ENCODE measurements around the gene AGXT.
A peak's percentile ranks its signal among the peaks of the same experiment; 100 is the strongest.
"Not testable (repeated sequence)": the region's sequence is repeated elsewhere in the genome, so short reads cannot be mapped to it uniquely, and the experiment has no call there.

AGXT gene

DNA sequence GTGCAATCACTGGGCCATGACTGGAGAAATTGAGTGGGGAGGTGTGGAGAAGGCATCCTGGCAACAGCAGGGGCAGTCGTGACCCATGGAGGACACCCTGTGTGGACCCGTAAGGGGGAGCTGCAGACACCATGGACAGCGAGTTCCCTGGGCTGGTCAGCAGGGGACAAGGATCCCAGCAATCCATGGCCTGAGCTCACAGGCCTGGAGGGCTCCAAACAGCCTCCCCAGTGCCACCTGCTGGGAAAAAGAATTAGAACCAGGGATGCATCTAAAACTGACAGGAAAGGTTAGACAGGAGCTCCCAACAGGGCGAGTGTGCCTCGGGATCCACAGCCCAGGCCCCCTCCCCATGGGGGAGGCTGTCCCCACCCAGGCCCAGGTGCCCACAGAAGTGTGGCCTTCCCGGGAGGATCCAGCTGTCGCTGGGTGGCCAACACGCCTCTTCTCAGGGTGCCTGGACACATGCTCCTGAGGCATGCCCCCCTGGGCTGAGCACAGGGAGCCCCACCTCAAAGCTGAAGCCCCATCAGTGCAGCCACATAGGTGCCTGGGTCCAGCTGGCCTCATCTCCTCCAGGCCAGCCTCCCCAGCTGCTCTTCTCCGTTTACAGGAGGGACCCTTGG lies 28.1 kb upstream of the AGXT start:
- peak; percentile 28 for DNase-seq

DNA sequence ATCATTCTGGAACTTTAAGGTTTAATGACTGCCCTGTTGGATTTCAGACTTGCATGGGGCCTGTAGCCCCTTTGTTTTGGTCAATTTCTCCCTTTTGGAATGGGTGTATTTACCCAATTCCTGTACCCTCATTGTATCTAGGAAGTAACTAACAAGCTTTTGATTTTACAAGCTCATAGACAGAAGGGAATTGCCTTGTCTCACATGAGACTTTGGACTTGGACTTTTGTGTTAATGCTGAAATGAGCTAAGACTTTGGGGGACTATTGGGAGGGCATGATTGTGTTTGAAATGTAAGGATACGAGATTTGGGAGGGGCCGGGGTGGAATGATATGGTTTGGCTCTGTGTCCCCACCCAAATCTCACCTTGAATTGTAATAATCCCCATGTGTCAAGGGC lies 22.3 kb upstream of the AGXT start:
- DNase-seq, result not testable (repeated sequence)

DNA sequence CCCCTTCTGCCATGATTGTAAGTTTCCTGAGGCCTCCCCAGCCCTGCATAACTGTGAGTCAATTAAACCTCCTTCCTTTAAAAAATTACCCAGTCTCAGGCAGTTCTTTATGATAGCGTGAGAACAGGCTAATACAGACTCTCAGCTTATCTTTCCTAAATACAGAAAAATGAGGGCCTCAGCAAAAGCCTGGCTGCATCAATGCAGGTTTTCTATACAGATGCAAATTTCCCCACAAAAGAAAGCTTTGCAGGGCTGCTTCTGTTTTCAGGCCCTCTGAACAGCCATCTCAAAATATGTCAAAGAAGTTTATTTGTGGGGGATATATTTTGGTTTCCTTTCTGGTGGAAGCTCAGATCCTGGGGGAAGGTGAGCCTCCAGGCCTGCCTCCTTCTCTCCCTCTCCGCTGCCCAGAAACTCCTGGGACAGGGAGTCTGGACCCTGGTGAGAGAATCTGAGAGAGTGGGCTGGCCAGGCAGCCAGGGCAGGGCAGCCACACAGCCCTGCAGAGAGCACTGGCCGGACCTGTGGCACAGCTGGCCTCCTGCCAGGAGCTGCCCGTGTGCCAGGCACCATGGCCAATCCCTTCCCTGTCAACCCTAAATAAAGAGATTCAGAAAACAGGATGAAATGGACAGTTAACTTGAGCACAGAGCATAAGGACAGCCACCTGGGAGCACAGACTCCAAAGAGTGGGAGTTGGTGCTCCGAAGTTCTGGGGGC lies 21.6 kb upstream of the AGXT start:
- DNase-seq, result no peak

DNA sequence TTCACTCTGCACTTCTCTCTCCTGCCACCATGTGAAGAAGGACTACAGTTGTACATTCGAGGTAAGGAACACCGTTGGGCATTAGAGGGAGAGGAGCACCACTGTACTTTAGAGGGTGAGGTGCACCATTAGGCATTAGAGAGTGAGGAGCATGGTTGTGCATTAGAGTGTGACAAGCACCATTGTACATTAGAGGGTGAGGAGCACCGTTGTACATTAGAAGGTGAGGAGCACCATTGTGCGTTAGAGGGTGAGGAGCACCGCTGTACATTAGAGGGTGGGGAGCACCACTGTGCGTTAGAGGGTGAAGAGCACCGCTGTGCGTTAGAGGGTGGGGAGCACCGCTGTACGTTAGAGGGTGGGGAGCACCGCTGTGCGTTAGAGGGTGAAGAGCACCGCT lies 20.8 kb upstream of the AGXT start:
- no peak for DNase-seq

DNA sequence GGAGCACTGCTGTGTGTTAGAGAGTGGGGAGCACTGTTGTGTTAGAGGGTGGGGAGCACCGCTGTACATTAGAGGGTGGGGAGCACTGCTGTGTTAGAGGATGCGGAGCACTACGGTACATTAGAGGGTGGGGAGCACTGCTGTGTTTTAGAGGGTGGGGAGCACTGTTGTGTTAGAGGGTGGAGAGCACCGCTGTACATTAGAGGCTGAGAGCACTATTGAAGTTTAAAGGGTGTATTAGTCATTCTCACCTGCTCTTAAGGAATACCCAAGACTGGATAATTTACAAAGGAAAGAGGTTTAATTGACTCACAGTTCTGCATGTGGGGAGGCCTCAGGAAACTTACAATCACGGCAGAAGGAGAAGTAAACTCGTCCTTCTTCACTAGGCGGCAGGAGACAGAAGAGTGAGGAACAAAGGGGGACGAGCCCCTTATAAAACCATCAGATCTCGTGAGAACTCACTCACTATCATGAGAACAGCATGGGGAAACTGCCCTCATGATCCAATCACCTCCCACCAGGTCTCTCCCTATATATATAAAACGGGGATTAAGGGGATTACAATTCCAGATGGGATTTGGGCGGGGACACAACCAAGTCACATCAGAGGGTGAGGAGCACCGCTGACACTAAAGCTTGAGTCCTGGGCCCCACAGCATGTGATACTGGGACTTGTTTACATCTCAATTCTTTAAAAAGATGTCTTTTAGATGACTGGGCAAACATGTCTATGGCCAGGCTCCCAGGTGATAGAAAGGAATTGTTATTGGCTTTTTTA lies 19.5 kb upstream of the AGXT start:
- no peak for DNase-seq

DNA sequence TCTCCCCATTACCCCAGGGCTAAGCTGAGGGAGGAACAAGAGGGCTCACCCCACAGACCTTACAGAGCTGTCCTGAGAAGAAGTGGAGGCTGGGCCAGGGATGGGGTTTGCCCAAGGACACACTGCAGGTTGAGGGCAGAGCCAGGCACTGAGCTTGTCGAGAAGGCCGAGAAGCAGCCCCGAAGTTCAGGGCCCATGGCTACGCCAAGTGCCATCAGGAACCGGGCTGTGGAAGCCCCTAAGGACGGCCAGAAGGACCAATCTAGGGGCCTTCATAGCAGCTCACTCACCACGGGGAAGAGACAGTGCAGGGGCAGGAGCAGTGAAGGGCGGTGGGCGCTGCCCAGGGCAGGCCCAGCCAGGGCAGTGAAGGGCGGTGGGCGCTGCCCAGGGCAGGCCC lies 18.6 kb upstream of the AGXT start:
- DNase-seq, result no peak

DNA sequence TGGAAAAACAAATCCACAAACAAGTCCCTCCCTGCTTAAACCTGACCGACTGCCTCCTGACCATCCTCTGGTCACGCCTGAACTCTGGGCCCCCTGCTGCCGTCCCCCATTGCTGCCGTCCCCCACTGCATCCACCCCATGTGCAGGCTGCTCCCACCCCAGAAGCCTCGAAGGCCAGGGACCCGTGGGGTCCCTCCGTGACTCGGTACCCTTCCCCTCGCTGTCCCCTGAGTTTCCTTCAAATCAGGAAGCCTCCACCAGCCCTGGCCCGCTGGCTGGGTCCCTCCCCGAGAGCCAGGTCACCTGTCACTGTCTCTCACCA lies 17.9 kb upstream of the AGXT start:
- DNase-seq, result no peak

DNA sequence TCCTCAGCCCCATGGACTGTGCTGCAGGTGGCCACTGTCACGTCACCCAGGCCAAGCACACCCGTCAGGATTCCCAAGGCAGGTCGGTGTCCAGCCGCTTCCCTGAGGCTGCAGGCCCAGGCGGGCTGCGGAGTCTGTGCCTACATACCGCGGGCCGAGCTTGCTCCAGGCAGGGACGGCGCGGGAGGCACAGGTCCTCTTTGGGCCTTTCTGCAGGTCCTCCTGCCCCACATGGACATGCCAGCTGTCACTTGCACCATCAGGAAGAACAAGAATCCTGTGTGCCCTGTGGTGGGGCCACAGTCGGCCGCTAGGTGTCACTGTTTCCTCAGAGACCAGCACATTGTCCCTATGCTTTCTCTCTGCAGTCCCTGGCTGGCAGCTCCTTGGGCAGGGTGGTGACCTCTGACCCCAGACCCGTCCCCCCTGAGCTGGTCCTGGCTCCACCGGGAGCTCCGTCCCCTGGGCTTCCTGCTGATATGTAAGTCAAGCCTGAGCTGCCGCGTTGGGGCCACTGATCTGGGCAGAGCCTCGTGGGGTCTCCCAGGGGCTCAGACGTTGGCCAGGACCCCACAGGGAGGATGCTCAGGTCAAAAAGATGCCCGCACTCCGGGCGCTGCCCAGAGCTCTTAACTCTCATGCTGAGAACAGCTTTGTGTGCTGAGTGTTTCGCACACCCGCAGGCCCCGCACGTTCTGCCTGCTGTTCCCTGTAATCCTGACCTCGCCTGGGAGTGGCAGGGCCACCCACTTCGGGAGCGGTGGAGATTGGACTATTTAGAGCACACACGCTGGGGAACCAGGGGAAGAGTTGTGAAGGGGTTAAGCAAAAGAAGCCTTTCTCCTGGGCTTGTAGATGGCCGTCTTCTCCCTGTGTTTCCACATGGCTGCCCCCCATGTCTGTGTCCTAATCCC lies 17.3 kb upstream of the AGXT start:
- DNase-seq, result peak; percentile 86

DNA sequence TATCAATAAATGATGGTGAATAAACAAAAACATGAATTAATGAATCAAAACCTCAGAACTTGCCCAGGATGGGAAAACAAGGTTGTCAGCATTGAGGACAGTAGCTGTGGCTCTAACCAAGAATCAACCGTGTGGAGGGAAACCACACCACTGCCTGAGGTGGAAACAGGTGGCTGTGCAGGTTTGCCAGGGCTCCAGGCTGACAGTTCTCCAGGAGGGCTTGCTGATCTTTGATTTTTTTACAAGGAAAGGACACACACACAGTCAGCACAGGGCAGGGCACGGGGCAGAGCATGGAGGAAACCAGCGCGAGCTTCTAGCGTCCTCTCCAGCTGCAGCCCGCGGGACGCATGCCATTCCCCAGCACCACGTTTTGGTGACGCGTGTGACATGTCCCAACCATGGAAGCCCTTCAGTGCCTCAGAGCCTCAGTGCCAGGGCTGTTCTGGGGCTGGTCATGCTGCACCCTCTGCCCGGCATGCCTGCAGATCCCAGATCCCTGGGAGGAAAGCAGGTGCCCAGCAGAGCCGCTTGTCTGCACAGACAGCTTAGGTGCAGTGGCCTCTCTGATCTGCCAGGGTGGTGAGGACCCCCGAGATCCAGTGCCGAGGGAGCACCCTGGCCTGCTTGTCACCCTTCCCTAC lies 15.8 kb upstream of the AGXT start:
- DNase-seq, result no peak

DNA sequence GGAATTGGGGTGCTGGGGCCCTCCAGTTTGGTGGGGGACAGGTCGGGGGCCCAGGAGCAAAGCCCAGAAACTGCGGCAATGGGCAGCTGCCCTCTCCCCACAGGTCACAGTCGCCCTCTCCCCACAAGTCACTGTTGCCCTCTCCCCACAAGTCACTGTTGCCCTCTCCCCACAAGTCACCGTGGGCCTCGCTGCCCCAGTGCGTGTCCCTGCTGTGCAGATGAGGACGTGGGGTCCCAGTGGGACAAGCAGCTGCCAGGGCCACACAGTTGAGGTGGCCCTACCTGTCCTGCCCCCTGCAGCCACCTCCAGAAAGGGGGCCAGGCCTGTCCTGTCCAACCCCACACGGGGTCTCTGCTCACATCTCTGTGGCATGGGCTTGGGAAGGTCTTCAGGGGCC lies 13.0 kb upstream of the AGXT start:
- DNase-seq, result no peak

DNA sequence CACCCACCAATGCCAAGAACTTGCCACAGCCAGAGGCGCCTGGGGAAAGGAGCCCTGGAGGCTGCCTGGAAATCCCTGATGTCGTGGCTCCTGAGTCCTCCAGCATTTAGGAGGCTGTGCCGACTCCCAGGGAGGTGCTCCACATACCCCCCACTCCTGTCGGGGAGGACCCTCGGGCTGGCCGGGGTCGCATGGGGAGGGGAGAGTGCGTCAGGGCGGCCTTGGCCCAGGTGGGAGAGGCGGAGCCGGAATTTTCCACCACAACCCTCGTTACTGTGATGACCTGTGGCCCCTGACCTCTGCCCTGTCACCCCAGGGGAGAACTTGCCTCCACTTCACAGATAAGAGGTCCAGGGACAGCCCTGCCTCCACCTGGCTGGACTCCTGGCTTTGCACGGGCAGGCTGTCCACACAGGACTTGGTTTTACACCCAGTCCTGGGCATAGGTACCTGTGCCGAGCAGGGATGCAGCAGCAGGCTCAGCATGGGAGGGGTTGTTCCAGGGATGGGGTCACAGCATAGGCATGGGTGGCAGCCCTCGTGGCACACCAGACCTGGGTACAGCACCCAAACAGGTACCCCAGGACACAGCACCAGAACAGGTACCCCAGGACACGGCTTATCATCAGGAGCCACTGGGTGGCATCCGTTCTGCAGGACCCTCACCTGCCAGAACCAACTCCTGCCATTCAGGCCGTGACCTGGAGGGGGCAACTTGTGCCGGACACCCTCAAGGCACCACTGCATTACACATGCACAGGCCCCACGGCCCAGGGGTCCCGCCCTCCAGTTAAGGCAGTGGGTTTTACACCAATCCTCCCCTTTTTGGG lies 12.3 kb upstream of the AGXT start:
- DNase-seq, result no peak

DNA sequence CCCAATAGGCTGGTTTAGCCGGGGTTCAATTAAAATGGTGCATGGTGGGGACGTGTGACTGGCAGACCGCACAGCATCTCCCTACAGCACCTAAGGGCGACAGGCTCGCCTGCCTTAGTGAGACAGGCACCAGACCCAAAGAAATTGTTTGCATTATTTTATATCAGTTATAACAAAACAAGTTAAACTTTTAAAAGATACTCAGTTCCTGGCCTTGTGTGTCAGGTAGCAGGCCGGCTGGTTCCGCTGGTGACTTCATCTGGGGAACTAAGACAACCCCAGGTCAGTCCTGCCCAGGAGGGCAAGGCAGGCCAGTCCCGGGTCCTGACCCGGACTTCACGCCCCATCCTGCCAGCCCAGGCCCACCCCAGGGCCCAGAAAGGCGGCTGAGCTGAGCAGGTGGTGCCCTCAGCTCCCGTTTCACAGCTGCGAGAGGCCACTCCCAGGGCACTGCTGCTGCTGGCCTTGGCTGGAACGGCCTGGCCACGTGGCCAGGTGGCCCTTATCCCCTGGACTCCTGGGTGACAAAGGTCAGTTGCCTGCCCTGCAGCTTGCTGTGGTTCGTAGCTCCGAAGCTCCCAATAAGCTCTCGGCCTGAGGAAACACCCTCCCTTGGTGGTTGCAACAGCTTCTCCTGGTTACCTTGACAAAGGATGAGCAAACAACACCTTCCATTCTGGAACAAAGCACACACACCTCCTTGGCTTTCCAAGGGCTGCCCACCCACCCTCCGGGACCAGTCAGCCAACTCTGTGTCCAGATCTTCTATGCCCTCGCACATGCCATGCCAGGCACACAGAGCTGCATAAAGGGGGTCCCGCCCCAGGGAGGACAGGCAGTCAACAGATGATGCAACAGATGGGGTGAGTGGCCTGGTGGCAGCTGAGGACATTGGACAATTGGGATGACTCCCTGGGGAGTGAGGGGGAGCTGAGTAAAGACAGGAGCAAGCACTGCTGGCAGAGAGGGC lies 11.3 kb upstream of the AGXT start:
- no peak for DNase-seq

DNA sequence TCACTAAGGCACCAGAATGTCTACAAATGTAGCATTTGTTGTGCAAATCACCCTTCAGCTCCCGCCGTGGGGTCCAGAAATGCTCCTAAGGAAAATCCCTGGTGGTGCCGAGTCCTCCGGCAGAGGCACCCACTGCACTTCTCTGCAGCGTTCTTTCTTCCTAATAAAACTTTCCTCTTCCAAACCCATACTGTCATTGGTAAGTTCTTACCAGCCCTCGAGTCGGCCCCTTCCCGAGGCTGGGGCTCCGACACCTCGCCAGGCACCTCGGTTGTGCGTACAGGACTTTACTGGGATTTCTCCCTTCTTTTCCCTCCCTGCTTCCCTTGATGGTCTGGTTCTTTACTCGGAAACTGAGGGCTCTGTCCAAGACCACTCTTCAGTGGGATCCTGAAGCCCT lies 10.3 kb upstream of the AGXT start:
- DNase-seq, result no peak

DNA sequence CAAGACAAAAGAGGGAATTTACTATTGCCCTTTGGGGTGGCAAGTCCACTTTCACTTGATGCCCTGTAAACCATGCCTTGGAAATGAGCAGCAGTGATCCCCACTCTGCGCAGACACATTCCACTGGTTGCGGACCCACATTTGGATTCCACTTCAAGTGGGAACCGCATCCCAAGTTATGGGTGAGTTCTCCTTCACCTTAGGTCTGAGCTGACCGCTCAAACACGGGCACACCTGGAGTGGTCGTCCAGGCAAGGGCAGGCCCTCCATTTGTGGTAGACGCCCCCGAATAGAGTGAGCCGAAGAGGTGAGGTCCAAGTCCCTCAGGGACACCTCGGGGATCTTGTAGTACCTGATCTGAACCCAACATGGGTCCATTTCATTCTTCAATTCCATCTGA lies 9.8 kb upstream of the AGXT start:
- DNase-seq, result no peak

DNA sequence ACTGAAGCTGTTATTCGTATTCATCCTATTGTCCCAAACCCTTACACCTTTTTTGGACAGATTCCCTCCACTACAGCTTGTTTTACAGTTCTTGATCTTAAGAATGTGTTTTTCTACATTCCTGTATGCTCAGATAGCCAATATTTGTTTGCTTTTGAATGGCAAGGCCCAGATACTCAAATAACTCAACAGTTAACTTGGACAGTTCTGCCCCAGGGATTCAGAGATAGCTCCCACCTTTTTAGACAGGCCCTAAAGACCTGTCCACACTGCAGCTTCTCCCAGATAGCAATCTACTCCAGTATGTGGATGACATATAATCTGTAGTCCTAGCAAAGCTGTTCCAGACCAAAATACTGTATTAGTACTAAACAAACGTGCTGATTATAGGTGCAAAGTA lies 7.1 kb upstream of the AGXT start:
- DNase-seq, result no peak

DNA sequence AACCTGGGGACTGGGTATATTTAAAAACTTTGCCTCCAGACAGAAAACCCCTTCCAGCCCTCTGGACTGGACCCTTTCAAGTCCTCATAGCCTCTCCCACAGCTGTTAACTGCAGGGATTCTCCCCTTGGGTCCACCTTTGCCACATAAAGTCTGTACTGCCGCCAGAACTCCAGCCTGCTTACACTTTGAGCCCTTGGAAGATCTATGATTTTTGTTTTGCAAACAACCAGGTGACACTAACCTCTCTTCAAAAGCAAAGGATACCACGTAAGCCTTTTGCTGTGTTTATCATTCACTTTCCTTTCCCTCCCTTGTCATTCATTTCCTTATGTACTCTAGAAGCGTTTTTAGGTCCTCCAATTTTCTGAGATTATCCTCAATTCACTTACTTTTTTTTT lies 4.1 kb upstream of the AGXT start:
- no peak for DNase-seq

DNA sequence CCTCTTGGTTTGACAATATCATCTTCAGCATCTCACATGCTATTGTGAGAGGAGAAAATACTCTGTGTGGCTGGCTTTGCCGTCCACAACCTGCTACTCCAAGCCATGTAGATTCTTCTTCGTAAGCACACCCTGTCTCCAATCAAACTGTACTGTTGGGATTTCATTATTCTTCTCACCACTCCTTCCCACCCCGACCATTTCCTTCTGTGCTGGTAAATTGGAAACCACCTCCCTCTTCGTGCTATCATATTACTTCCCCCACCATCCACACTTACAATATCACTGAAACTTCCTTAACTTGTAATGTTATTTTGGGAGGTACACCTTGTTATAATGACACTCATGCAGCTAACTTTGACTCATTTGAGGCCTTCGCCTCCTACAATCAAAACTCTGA lies 3.2 kb upstream of the AGXT start:
- no peak for DNase-seq

DNA sequence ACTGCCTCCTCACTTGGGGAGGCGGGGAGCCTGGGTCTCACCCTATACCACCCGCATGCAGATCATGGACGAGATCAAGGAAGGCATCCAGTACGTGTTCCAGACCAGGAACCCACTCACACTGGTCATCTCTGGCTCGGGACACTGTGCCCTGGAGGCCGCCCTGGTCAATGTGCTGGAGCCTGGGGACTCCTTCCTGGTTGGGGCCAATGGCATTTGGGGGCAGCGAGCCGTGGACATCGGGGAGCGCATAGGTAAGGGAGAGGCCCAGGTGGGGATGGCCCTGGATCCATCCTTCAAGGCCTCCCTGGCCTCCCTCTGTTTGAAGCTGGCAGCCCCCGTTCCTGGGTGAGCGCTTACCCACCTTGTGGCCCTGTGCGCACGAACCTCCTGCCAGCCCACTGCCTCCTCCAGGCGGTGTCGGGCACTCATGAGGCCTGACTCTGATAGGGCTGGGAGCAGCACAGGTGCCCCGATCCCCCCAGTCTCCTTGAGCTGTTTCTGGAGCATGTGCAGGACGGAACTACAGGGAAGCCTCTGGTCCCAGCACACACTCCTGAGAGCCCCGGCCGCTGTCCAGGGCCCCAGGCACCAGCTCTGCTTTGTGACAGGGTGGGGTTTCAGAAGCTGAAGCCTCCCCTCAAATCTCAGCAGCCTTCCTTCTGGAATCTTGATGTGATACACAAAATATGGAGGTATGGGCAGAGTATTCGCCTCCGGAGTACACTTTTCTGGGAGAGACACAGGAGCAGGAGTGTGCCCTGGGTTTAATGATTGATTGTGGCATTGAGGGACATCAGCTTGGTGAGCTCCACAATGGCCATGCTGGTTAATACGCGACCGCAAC lies 708 bp downstream of the AGXT start:
- no peak for DNase-seq

Measured in CD4-positive, alpha-beta T cell treated with Interleukin-6 for 4 hours (primary cell).